Measurements from ENCODE around the gene AMOTL1. TPM values are rescaled to one million over a fixed set of nuclear protein-coding genes. Genes with fewer than 3 reads are reported as not detected.

Gene AMOTL1
- total RNA-seq, 1 donor from 2014 or later, result 64.8 TPM

- DNase-seq (ENCODE audit: extremely low spot score, unreplicated experiment), result no peak
Measured at GRCh38 chr11:94775567-94776327, 7.6 kb downstream of the AMOTL1 start.

DNA sequence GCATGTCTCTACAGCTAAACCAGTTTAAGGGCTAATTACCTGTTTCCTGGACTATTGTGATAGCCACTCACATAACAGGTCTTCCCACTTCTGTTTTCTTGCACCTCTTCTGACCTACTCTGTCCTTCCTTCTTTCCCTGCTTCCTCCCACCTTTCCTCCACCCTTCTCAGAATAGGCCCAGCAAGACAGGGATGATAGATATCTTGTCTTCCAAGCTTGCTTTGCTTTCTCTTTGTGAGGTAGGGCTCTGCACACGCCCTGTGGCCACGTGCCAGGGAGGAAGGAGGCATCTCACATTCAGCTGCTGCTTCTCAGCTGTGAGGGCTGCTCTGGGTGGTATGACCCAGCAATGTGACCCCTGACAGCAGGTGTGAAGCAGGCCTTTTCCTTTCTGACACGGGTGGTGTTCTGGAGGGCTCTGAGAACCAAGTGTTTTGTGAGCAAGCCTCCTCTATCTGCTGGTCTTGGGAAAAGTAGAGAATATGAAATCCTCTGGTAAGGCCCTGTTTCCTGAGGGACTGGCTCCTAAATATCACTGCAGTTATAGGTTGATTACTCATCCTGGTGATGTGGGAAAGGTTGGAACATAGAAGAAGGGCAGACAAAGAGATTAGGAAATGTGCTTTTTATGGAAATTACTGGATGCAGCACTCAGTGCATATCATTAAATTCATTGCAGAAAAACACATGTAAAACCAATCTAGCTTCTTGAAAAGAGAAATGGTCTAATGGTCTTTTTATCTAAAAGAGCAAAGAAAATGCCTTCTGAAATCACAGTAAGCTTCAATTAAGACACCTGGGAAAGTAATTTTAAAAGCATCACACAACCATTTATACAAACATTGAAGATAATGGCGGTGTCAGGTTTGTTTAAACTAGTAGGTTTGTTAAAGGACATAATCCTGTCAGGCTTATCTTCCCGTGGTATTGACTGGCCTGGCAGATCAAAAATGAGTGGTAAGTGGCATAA lies 8.5 kb downstream of the AMOTL1 start:
- Mint-ChIP-seq H3K36me3 (peaks cover 12% of the 10 kb centered on the region), H3K4me1 (ENCODE audit: unreplicated experiment) (peaks cover 43% of the 10 kb centered on the region), H3K27me3 (no peaks in the 10 kb centered on the region), H3K27ac (peak overlapping the region; percentile 88), H3K9me3 (peaks cover 13% of the 10 kb centered on the region), H3K4me3 (peak overlapping the region; percentile 76)
- DNase-seq (ENCODE audit: extremely low spot score, unreplicated experiment), result no peak
- TF ChIP-seq CTCF (conservative IDR thresholded peaks at IDR 0.05), result no peak

More at GRCh38 chr11:94775567-94776327, 7.6 kb downstream of the AMOTL1 start:
- H3K4me3 Mint-ChIP-seq, result peak overlapping the region; percentile 76
- H3K4me1 Mint-ChIP-seq (ENCODE audit: unreplicated experiment), result peaks cover 43% of the 10 kb centered on the region
- peaks cover 13% of the 10 kb centered on the region for H3K9me3 Mint-ChIP-seq
- no peak for TF ChIP-seq CTCF (conservative IDR thresholded peaks at IDR 0.05)
- H3K36me3 Mint-ChIP-seq, result peaks cover 12% of the 10 kb centered on the region
- H3K27ac Mint-ChIP-seq, result peak overlapping the region; percentile 88
- no peaks in the 10 kb centered on the region for H3K27me3 Mint-ChIP-seq

DNA sequence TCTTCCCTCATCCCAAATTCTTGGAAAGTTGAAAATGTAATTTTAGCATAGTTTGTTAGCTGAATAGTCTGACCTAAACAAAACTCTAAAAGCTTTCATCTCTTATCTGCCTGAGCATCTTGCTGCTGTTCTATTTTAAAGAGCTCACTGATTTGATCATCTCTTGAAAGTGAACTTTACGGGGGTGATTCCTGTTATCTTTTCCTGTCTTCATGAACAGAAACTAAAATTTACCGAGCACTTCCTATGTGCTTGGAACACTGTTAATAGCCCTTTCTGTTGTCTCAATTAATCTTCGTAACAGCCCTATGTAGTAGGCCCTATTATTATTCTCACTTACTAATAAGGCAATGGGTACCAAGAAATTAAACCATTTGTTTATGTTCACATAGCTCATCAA lies 12.3 kb downstream of the AMOTL1 start:
- H3K4me1 Mint-ChIP-seq (ENCODE audit: unreplicated experiment), result peaks cover 50% of the 10 kb centered on the region
- H3K36me3 Mint-ChIP-seq, result no peaks in the 10 kb centered on the region
- peaks cover 7% of the 10 kb centered on the region for H3K9me3 Mint-ChIP-seq
- no peak for DNase-seq (ENCODE audit: extremely low spot score, unreplicated experiment)
- no peak overlapping the region for H3K4me3 Mint-ChIP-seq
- H3K27me3 Mint-ChIP-seq, result no peaks in the 10 kb centered on the region
- TF ChIP-seq CTCF (conservative IDR thresholded peaks at IDR 0.05), result no peak
- H3K27ac Mint-ChIP-seq, result no peak overlapping the region

DNA sequence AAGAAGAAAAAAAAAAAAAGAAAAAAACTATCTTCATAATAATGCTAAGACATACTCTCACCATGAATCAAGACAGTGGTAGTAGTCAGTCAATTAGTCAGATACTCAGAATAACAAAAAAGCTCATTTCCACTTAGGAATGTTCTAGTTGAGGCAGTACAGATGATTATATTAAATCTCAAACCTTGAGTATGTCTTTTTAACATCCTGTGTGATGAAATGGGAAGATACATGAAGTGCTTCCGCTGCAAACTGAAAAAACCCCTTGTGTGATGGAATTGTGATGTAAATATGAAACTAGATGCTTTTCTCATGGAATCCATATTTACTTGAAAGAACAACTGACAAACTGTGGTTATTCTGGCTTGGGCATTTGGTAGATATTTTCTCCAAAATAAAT lies 13.7 kb downstream of the AMOTL1 start:
- TF ChIP-seq CTCF (conservative IDR thresholded peaks at IDR 0.05), result no peak
- Mint-ChIP-seq H3K27ac (no peak overlapping the region), H3K27me3 (no peaks in the 10 kb centered on the region), H3K36me3 (no peaks in the 10 kb centered on the region), H3K4me3 (no peak overlapping the region), H3K9me3 (no peaks in the 10 kb centered on the region), H3K4me1 (ENCODE audit: unreplicated experiment) (peaks cover 44% of the 10 kb centered on the region)
- no peak for DNase-seq (ENCODE audit: extremely low spot score, unreplicated experiment)

DNA sequence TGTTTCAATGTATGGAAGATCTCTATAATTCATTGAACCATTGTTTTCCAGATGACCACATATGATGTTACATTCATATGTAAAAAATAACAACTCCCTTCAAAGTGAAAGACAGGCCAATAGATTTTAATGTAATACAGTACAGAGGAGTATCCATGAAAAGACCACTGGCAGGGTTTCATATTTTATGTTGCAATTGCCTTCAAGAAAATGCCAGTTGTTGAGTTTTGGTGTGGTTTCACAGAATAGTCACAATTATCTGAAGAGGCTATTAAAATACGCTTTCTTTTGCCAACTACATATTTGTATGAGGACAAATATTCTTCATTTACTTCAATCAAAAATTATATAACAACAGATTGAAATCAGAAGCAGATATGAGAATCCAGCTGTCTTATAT lies 14.3 kb downstream of the AMOTL1 start:
- Mint-ChIP-seq H3K4me1 (ENCODE audit: unreplicated experiment) (peaks cover 45% of the 10 kb centered on the region), H3K27me3 (no peaks in the 10 kb centered on the region), H3K27ac (no peak overlapping the region), H3K9me3 (no peaks in the 10 kb centered on the region), H3K4me3 (no peak overlapping the region), H3K36me3 (no peaks in the 10 kb centered on the region)
- TF ChIP-seq CTCF (conservative IDR thresholded peaks at IDR 0.05), result no peak
- DNase-seq (ENCODE audit: extremely low spot score, unreplicated experiment), result no peak

Data from type B pancreatic cell (in vitro differentiated cells).